ENCODE measurements around the gene HAUS5. TPM values are rescaled to one million over a fixed set of nuclear protein-coding genes. Genes with fewer than 3 reads are reported as not detected.

The HAUS5 gene
- total and polyA plus RNA-seq, 2 of the 8 experiments (the other 6 are each of a cell fraction or from before 2014, with no cell fraction given) = 13.8 to 25.7 TPM

DNA sequence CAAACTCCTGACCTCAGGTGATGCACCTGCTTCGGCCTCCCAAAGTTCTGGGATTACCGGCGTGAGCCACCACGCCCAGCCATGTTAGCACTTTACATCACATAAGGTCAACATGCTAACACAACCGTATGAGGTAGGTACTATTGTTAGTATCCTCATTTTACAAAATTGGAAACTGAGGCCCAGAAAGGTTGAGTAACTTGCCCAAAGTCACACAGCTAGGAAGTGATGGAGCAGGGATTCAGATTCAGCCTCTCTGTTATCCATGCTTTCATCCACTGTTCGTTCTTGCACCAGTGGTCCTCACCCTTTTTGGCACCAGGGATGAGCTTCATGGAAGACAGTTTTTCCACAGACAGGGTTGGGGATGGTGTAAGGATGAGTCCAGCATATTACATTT lies 44.2 kb downstream of the HAUS5 start (continued):
- no peak for TF ChIP-seq RFX5 (IDR thresholded peaks at IDR 0.05; ENCODE audit: borderline replicate concordance, low read depth, low read length)
